SK-N-SH treated with all-trans-retinoic acid at 6 μM for 48 hours (cell line): ENCODE measurements around the gene NCAN.

Experiments used
- ARNTL ChIP-seq: fragments of 450-650 bp; formaldehyde crosslinking; IDR thresholded peaks from 2 replicates; pipeline ENCODE4 v1.5.0; 2020; ENCODE audit warnings: low read depth, mild to moderate bottlenecking, moderate library complexity, borderline replicate concordance
- BACH2 ChIP-seq: fragments of 250-450 bp; sonication (Bioruptor Pico); IDR thresholded peaks from 2 replicates; pipeline ENCODE4 v1.9.0; 2021; ENCODE audit warnings: mild to moderate bottlenecking, borderline replicate concordance
- GLIS3 ChIP-seq: fragments of 250-450 bp; sonication (Bioruptor Pico); IDR thresholded peaks from 2 replicates; pipeline ENCODE4 v1.5.0; 2020; ENCODE audit warnings: mild to moderate bottlenecking, moderate library complexity
- ISL1 ChIP-seq: fragments of 250-450 bp; sonication (Bioruptor Pico); IDR thresholded peaks from 2 replicates; pipeline ENCODE4 v2.1.2; 2022; ENCODE audit warnings: mild to moderate bottlenecking, moderate library complexity
- PATZ1 ChIP-seq: fragments of 250-450 bp; sonication (Bioruptor Pico); IDR thresholded peaks from 2 replicates; pipeline ENCODE4 v1.8.0; 2020; ENCODE audit warnings: mild to moderate bottlenecking, moderate library complexity, borderline replicate concordance
- PPARA ChIP-seq: fragments of 250-450 bp; sonication (Bioruptor Pico); IDR thresholded peaks from 2 replicates; pipeline ENCODE4 v1.5.0; 2020; ENCODE audit warnings: mild to moderate bottlenecking, borderline replicate concordance
- RARB ChIP-seq: fragments of 250-450 bp; sonication (Bioruptor Pico); IDR thresholded peaks from 2 replicates; pipeline ENCODE4 v1.8.0; 2021; ENCODE audit warnings: mild to moderate bottlenecking, moderate library complexity
- ZFP3 ChIP-seq: fragments of 250-450 bp; sonication (Bioruptor Pico); IDR thresholded peaks from 2 replicates; pipeline ENCODE4 v1.5.0; 2020; ENCODE audit warnings: mild to moderate bottlenecking, moderate library complexity
- ZFP30 ChIP-seq: fragments of 450-650 bp; formaldehyde crosslinking; IDR thresholded peaks from 2 replicates; pipeline ENCODE4 v1.5.0; 2022; ENCODE audit warnings: mild to moderate bottlenecking, moderate library complexity
- ZNF565 ChIP-seq: fragments of 450-650 bp; formaldehyde crosslinking; conservative IDR thresholded peaks from 2 replicates; pipeline ENCODE4 v1.5.0; 2020; ENCODE audit warnings: low read depth, mild to moderate bottlenecking, moderate library complexity
- ZNF70 ChIP-seq: fragments of 450-650 bp; formaldehyde crosslinking; IDR thresholded peaks from 2 replicates; pipeline ENCODE4 v1.5.0; 2020; ENCODE audit warnings: mild to moderate bottlenecking, moderate library complexity
- ZNF8 ChIP-seq: fragments of 450-650 bp; formaldehyde crosslinking; IDR thresholded peaks from 2 replicates; pipeline ENCODE4 v1.5.0; 2020; ENCODE audit warnings: mild to moderate bottlenecking, moderate library complexity
- TF ChIP-seq, protein P1 (sequence below): fragments of 250-450 bp; sonication (Bioruptor Pico); IDR thresholded peaks from 2 replicates; pipeline ENCODE4 v1.5.1; 2020; ENCODE audit warnings: low read depth, mild to moderate bottlenecking, moderate library complexity

- TF ChIP-seq ISL1 (no peak), ZNF70 (CRISPR knock-in tag) (no peak), PPARA (CRISPR knock-in tag) (no peak), ZNF565 (CRISPR knock-in tag) (no peak), ZFP3 (no peak), PATZ1 (no peak), RARB (CRISPR knock-in tag) (no peak), GLIS3 (CRISPR knock-in tag) (no peak), ARNTL (no peak), ZFP30 (CRISPR knock-in tag) (no peak), ZNF8 (CRISPR knock-in tag) (no peak), BACH2 (CRISPR knock-in tag) (no peak)
- TF ChIP-seq, protein P1, sequence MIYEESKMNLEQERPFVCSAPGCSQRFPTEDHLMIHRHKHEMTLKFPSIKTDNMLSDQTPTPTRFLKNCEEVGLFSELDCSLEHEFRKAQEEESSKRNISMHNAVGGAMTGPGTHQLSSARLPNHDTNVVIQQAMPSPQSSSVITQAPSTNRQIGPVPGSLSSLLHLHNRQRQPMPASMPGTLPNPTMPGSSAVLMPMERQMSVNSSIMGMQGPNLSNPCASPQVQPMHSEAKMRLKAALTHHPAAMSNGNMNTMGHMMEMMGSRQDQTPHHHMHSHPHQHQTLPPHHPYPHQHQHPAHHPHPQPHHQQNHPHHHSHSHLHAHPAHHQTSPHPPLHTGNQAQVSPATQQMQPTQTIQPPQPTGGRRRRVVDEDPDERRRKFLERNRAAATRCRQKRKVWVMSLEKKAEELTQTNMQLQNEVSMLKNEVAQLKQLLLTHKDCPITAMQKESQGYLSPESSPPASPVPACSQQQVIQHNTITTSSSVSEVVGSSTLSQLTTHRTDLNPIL (CRISPR knock-in tag) = no peak
Measured at GRCh38 chr19:19276386-19276785, 64.6 kb downstream of the NCAN start.
